DND-41 (cell line): ENCODE measurements around the gene MRPL39.

Experiments used
- ATAC-seq: fragments of 200-7000 bp; cut with Tn5 transposase; 3 replicates; pipeline ENCODE4 v1.9.1; 2021; ENCODE audit warnings: low read depth; ENCODE audit not compliant: insufficient read depth
- DNase-seq: peaks from one replicate; pipeline ENCODE4 v3.0.0-alpha.2; 2020
- H2AFZ ChIP-seq: 2 replicates; pipeline ENCODE4 v1.6.0; 2012; ENCODE audit warnings: low read depth, low read length
- H3K27ac ChIP-seq: 2 replicates; pipeline ENCODE4 v1.5.1; 2012; ENCODE audit warnings: low read length, inconsistent platforms
- H3K27me3 ChIP-seq: fragments of 200-600 bp; sonication (generic); 2 replicates; pipeline ENCODE4 v1.6.0; 2012; ENCODE audit warnings: low read length, mild to moderate bottlenecking, inconsistent platforms; ENCODE audit not compliant: insufficient read depth, poor library complexity
- H3K36me3 ChIP-seq: 2 replicates; pipeline ENCODE4 v1.5.1; 2012; ENCODE audit warnings: low read length, inconsistent platforms; ENCODE audit not compliant: insufficient read depth
- H3K4me1 ChIP-seq: 2 replicates; pipeline ENCODE4 v1.5.1; 2012; ENCODE audit warnings: mild to moderate bottlenecking, low read length; ENCODE audit not compliant: insufficient read depth
- H3K4me2 ChIP-seq: 2 replicates; pipeline ENCODE4 v1.6.0; 2012; ENCODE audit warnings: mild to moderate bottlenecking, moderate library complexity, low read length, inconsistent platforms; ENCODE audit not compliant: insufficient read depth
- H3K4me3 ChIP-seq, 2 experiments: fragments of 200-600 bp in 1 of 2; shearing (Covaris generic) in 1 of 2; 2 replicates each; pipeline ENCODE4 v1.5.1; 2012 to 2016; ENCODE audit warnings: inconsistent platforms in 2 of 2, low read length in 2 of 2, mild to moderate bottlenecking in 2 of 2, low read depth in 1 of 2, moderate library complexity in 1 of 2
- H3K79me2 ChIP-seq: 2 replicates; pipeline ENCODE4 v1.6.0; 2012; ENCODE audit warnings: low read length, inconsistent platforms; ENCODE audit not compliant: insufficient read depth
- H3K9ac ChIP-seq: 2 replicates; pipeline ENCODE4 v1.6.0; 2012; ENCODE audit warnings: low read depth, mild to moderate bottlenecking, inconsistent platforms, low read length, moderate library complexity
- H3K9me3 ChIP-seq: 2 replicates; pipeline ENCODE4 v1.5.1; 2012; ENCODE audit warnings: low read length, moderate library complexity, mild to moderate bottlenecking, inconsistent platforms; ENCODE audit not compliant: insufficient read depth, severe bottlenecking
- H4K20me1 ChIP-seq: 2 replicates; pipeline ENCODE4 v1.6.0; 2012; ENCODE audit warnings: low read length; ENCODE audit not compliant: insufficient read depth
- EZH2 ChIP-seq: IDR thresholded peaks from 3 replicates; pipeline ENCODE4 v1.6.1; 2012; ENCODE audit warnings: borderline replicate concordance, low read depth, mild to moderate bottlenecking, moderate library complexity, low read length, inconsistent platforms; ENCODE audit not compliant: severe bottlenecking
- TF ChIP-seq, protein P1 (sequence below): IDR thresholded peaks from 2 replicates; pipeline ENCODE4 v1.5.1; 2012; ENCODE audit warnings: borderline replicate concordance, low read length, moderate library complexity, mild to moderate bottlenecking; ENCODE audit not compliant: poor library complexity, severe bottlenecking; ENCODE audit errors: extremely low read depth

The MRPL39 gene

DNA sequence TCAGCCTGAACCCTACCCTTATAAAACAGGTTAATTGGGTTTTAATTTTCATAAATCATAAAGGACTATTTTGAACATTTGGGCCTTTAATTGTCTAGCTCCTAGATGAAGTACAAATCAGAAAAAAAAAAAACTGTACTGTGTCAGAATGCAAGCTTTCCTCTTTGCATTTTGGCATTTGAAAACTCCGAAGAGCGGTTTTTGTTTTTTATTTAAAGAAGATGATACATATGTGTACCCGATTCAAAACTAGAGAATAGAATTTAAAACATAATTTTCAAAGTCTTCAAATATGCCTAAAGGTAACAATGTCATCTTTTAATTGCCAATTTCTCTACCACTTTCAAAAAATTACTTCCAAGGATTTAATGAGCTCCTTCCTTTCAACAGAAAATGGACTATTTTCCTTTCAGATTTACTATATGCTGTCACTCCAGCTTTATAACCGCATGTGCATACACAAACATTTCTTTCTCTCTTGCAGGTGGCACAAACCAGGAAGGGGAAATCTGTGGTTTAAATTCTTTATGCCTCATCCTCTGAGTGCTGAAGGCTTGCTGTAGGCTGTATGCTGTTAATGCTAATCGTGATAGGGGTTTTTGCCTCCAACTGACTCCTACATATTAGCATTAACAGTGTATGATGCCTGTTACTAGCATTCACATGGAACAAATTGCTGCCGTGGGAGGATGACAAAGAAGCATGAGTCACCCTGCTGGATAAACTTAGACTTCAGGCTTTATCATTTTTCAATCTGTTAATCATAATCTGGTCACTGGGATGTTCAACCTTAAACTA lies 33.7 kb downstream of the MRPL39 start:
- no peak overlapping the region for H2AFZ ChIP-seq
- peaks cover 6% of the 10 kb centered on the region; the same call in 1 of the 2 replicates for H4K20me1 ChIP-seq
- TF ChIP-seq, protein P1, sequence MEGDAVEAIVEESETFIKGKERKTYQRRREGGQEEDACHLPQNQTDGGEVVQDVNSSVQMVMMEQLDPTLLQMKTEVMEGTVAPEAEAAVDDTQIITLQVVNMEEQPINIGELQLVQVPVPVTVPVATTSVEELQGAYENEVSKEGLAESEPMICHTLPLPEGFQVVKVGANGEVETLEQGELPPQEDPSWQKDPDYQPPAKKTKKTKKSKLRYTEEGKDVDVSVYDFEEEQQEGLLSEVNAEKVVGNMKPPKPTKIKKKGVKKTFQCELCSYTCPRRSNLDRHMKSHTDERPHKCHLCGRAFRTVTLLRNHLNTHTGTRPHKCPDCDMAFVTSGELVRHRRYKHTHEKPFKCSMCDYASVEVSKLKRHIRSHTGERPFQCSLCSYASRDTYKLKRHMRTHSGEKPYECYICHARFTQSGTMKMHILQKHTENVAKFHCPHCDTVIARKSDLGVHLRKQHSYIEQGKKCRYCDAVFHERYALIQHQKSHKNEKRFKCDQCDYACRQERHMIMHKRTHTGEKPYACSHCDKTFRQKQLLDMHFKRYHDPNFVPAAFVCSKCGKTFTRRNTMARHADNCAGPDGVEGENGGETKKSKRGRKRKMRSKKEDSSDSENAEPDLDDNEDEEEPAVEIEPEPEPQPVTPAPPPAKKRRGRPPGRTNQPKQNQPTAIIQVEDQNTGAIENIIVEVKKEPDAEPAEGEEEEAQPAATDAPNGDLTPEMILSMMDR = no peak
- no peak for TF ChIP-seq EZH2
- peaks cover 64% of the 10 kb centered on the region for H3K36me3 ChIP-seq
- peak; percentile 96 for ATAC-seq
- DNase-seq = peak; percentile 76
- peaks cover 55% of the 10 kb centered on the region for H3K79me2 ChIP-seq
- H3K9ac ChIP-seq = peak overlapping the region; percentile 52
- H3K27me3 ChIP-seq = no peaks in the 10 kb centered on the region
- H3K4me3 ChIP-seq = peak overlapping the region; percentile 14 to 44; a peak in 3 of 4 replicates
- H3K4me1 ChIP-seq = peaks cover 57% of the 10 kb centered on the region
- peak overlapping the region; percentile 87 for H3K27ac ChIP-seq
- H3K4me2 ChIP-seq = peak overlapping the region; percentile 63
- H3K9me3 ChIP-seq = no peaks in the 10 kb centered on the region

DNA sequence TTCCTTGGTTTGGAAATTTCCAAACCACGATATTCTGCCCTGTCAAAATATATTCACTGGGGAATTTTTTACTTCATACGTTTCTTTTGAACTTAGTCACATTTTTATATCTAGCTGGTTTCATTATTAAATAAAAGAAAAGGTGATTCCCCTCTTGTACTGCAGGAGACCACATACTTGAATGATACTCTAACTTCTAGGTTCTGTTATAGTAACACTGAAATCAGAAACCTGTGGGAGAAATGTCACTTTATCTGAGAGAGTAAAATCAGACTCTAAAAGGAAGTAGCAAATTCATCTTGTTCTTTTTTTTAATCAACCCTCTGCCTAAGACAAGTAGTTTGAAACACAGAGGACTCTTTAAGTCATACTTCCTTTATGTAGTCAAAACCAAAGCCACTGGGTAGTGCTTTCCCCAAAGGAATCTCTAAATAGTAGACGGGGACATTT lies 34.4 kb downstream of the MRPL39 start:
- Histone ChIP-seq H3K79me2 (peaks cover 62% of the 10 kb centered on the region), H3K4me2 (peak overlapping the region; percentile 63), H3K4me3 (peak overlapping the region; percentile 14 to 44; a peak in 3 of 4 replicates), H3K9ac (peak overlapping the region; percentile 52), H4K20me1 (peaks cover 6% of the 10 kb centered on the region; the same call in 1 of the 2 replicates), H3K27me3 (no peaks in the 10 kb centered on the region), H3K36me3 (peaks cover 63% of the 10 kb centered on the region), H3K9me3 (no peaks in the 10 kb centered on the region), H2AFZ (no peak overlapping the region), H3K4me1 (peaks cover 63% of the 10 kb centered on the region), H3K27ac (peak overlapping the region; percentile 87)
- ATAC-seq (peak; percentile 39), DNase-seq (no peak)
- no peak for TF ChIP-seq EZH2
- TF ChIP-seq, protein P1 = no peak

DNA sequence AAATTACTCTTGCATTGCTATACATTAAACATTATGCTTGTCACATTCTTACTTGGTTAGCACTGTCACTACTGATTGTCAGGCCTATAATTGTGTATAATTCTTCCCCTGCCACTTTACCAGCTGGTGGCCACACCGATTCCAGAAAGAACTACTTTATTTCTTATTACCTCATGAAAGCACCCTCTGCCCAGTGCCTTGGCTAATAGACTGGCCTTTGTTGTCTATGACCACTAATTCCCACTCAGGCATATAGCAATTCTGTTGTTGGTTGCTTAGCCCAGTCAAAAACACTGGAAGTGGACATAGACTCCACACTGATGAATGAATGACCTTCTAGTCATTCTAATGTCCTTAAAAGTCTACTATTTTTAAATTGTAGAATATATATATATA lies 35.6 kb downstream of the MRPL39 start:
- Histone ChIP-seq H3K4me3 (no peak overlapping the region), H3K9ac (no peak overlapping the region), H3K36me3 (peaks cover 63% of the 10 kb centered on the region), H3K4me1 (peaks cover 75% of the 10 kb centered on the region), H3K9me3 (no peaks in the 10 kb centered on the region), H3K79me2 (peaks cover 74% of the 10 kb centered on the region), H3K27ac (peak overlapping the region; percentile 65; the same call in 1 of the 2 replicates), H3K4me2 (peak overlapping the region; percentile 63), H2AFZ (no peak overlapping the region), H3K27me3 (no peaks in the 10 kb centered on the region), H4K20me1 (peaks cover 15% of the 10 kb centered on the region; the same call in 1 of the 2 replicates)
- no peak for DNase-seq
- ATAC-seq = no peak
- TF ChIP-seq, protein P1 = no peak
- no peak for TF ChIP-seq EZH2
